ENCODE data around the gene RELB.
A peak's percentile ranks its signal among the peaks of the same experiment; 100 is the strongest.

The RELB gene

GRCh38 chr19:45061965-45062364 lies 60.7 kb downstream of the RELB start:
- no peak for DNase-seq (ENCODE audit: low spot score)

- no peak for DNase-seq (ENCODE audit: low spot score)
Measured at GRCh38 chr19:45063851-45064801, 62.9 kb downstream of the RELB start.

GRCh38 chr19:45066921-45067661 lies 65.8 kb downstream of the RELB start:
- no peak for DNase-seq (ENCODE audit: low spot score)

DNA sequence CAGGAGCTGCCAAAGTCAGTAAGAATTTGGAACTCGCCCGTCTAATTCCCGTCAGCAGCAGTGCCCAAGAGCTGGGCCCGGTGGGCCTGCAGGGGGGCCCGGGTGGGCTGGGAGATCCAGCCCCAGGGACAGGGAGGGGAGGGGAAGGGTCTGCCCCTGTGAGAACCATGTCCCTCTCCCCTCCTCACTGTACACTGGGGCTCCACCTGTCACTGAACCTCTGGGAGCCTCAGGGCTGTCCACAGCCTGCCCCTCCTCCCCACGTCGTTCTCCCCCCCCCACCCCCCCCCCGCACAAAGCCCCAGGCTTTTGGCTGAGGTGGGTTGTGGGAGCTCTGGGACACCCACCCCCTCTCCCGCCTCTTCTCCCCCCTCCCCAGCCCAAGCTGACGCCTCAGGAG lies 66.8 kb downstream of the RELB start:
- DNase-seq (ENCODE audit: low spot score) = no peak

- no peak for DNase-seq (ENCODE audit: low spot score)
Measured at GRCh38 chr19:45069056-45069455, 67.8 kb downstream of the RELB start.

GRCh38 chr19:45070214-45070613 lies 69.0 kb downstream of the RELB start:
- DNase-seq (ENCODE audit: low spot score) = no peak

GRCh38 chr19:45070861-45071544 lies 69.7 kb downstream of the RELB start:
- no peak for DNase-seq (ENCODE audit: low spot score)

- DNase-seq (ENCODE audit: low spot score) = no peak
Measured at GRCh38 chr19:45071545-45071938, 70.3 kb downstream of the RELB start.

DNA sequence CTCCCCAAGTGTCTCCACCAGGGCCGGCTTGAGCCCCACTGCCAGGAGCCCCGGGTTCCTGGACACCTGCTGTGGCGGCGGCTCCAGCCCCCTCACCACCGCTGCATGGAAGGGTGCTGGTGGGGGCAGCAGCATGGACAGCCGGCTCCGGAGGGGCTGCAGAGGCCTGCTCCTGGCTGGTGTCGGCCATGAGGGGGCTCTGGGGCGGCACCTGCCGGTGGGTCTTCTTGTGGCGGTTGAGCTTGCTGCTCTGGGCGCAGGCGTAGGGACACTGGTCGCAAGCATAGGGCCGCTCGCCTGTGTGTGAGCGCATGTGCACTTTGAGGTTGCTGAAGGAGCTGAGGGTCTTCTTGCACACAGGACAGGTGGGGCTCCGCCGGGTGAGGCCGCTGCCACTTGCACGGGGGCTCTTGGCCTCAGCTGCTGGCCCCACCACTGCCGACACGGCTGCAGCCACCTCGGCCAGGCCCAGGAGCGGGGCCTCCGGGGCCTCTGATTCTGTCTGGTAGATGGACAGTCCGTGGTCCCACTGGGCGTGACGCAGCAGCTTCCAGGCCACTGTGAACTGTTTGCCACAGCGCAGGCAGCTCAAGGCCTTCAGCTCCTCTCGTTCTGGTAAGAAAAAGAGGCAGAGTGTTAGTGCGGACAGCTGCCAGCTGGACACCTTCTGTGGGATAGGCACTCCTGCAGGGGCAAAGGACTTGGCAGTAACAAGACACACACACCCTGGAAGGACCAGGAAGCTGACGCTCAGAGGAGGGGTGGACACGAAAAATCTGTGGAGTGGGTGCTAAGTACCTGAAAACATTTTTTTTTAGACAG lies 70.9 kb downstream of the RELB start:
- no peak for DNase-seq (ENCODE audit: low spot score)

DNA sequence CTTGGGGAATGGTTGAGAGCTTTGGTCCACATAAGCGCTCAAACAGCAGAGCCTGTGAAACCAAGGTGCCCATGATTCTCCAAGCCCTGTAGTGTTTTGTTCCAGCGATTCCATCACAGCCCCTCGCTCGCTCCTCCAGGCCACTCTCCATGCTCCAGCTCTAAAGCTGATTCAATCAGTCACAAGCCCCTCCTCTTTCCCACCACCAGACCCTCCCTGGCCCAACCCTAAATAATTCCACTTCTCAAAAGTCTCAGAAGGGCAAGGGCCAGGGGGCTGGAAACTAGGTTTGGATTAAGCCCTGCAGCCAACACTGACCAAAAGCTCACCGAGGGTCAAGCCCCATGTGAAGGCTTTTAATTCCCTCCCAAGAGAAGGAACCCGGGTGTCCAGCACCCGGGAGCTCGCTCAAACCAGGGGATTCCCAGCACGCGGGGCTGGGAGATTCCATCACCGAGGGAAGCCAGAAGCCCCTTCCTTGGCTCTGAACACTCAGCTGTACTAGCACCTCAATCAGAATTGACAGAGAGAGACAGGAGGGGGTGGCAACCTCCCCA lies 73.6 kb downstream of the RELB start:
- no peak for DNase-seq (ENCODE audit: low spot score)

DNA sequence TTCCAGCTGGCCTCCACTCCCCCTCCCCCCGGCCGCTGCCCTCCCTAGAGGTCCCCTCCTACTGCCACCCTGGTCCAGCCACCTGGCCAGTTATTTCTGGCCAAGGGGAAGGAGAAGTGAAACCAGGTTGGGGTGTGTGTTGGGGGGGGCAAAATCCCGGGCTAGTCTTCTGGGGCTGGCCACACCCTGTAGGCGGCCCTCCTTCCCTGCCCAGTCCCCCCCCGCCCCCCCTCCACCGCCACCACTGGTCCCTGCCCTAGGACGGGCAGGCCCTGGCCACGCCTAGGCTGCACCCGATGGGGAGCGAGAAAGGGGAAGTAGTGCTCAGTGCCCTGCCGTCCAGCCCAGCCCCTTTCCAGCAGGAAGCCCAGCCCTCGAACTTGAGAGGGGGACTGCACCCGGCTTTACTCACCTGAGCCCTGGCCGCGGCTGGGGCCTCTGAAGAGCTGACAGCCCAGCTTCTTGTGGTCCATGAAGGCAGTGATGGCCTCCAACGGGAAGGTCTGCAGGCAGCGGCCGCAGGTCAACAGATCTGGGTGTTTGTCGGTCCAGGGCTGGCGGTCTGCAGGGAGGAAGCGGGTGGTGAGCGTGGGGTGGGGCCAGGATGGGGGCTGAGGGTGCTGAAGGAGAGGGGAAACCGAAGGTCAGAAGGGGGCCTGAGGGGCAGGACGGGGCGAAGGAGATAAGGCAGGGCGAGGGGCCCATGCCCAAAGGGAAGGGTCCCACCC lies 74.2 kb downstream of the RELB start:
- peak; percentile 81 for DNase-seq (ENCODE audit: low spot score)

GRCh38 chr19:45076029-45076850 lies 75.0 kb downstream of the RELB start, which contains the start of gene ZNF296:
Gene ZNF296, minus strand, starts transcription at chr19:45076478. Its CDS starts 105 bp downstream, at chr19:45076373.
- DNase-seq (ENCODE audit: low spot score) = peak; percentile 88

GRCh38 chr19:45076851-45077730 lies 75.8 kb downstream of the RELB start:
- no peak for DNase-seq (ENCODE audit: low spot score)

DNA sequence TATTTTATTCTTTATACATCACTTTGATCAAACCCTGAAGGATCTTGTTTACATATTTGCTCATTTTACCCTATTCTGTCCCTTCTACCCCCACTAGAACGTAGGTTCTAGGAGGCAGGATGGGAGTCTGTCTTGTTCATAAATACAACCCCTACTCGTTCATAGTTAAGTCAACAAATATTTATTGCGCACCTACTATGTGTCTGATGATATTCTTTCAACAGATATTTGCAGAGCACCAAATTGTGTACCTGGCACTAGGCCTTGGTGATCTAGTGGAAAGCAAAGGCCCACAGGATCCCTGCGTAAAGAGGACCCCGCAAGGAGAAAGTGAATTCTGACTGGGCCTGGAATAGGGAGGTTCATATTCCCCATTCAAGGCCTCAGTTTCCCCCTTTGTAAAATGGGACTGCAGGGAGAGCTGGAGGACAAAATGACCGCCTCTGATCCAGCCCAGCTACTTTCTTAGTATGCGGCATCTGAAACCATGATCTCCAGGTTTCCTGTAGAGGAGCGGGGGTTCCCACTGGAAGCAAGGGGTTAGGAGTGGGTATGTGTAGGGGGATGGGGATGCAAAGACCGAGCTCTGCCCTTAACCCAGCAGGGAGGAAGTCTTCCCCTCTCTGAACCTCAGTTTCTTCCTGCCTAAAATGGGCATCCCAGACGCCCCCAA lies 77.3 kb downstream of the RELB start:
- no peak for DNase-seq (ENCODE audit: low spot score)

DNA sequence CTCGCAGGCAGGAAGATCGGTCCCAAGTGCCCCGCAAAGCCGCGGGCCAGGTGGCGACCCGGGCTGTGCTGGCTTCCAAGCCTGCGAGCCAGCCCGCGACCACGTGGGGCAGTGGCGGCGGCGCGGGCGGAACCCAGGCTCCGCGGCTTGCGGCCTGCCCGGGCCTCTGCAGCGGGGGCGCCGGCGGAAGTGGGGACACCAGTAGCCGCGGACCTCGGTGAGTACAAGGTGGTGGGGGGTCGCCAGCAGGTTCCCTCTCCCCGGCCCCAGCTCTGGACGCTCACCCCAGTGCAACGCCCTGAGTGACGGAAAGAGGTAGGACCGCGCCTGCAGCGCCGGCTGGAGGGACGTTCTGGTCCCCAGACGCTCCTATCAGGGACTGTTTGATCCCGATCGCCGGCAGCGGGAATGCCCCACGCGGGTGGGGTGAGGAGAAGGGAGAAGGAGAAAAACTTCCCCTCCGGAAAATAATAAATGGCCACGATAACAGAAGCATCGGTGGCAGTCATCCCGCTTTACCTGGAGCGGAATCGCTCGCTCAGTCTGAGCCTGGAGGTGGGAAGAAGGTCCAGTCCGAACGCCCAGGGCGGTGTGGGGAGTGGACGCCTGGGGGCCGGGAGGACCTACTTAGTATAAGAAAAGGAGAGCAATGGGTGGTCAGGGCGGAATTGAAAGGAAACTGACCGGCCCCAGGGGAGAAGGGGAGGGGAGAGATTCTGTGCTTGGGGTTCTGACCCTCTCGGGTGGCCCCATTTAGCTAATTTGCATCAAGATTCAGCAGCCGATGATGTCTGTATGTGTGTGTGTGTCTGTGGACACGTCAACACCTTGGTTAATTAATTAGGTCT lies 78.0 kb downstream of the RELB start, which contains the start of gene GEMIN7:
TSS of gene GEMIN7 (plus strand) at position 198 of the 848 bp plus-strand sequence. CDS start 10,855 bp downstream, outside the sequence.
- DNase-seq (ENCODE audit: low spot score) = peak; percentile 85

DNA sequence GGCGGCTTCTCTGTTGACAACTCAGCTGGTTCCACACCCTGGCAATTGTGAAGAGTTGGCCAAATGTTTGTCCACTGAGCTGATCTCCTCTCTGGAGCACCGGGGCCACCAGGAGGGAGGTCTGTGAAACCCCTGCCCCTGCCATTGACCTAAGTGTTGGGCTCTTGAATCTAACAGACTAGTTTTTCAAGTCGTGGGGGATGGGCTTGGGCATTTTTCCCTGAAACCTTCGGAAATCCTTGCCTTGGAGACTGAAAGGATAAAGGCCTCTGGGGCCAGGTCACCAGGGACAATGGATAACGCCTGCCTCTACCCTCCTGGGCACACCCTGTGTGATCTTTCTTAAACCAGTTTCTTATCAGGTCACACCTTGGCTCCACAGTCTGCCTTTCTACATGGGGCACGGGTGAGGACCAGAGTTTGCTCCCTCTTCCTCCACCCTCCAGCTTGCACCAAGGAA lies 78.7 kb downstream of the RELB start:
- DNase-seq (ENCODE audit: low spot score) = no peak

DNA sequence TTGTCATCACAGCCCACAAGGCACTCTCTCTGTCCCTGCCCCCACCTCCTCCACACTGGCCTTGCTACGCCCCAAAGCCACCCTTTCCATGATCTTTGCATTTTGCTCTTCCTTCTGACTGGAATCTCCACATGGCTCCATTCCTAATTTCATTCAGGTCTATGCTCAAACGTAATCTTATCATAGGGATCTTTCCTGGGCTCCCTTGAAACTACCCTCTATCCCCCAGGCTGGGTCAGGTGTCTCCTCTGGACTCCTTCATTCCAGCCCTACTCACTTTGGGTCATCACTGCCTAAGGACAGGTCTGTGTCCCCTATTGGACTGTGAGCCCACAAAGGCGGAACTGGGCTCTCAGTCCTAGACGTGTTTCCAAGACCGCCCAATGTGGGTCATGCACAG lies 80.9 kb downstream of the RELB start:
- DNase-seq (ENCODE audit: low spot score) = no peak

Data from LoVo (cell line).